Spleen (tissue), 11 donors: ENCODE measurements around the gene DEFB113. TPM values are rescaled to one million over a fixed set of nuclear protein-coding genes. Genes with fewer than 3 reads are reported as not detected.

ENCODE experiments used
- DNase-seq: peaks from one replicate; pipeline ENCODE4 v3.0.0-alpha.2; 2020
- H3K27ac ChIP-seq, 8 donors: fragments of 200-600 bp; sonication (generic) in 7 of 8; 1 replicate in 4 of 8; 2 replicates in 4 of 8; pipeline versions ENCODE4 v1.5.0 to v1.8.0; 2016 to 2021; ENCODE audit warnings: inconsistent platforms in 4 of 8, mild to moderate bottlenecking in 4 of 8, moderate library complexity in 1 of 8
- H3K27me3 ChIP-seq, 7 donors: fragments of 200-600 bp; sonication (generic) in 6 of 7; replicated peaks in 1 of 7; 1 replicate in 4 of 7; 2 replicates in 3 of 7; pipeline versions ENCODE4 v1.5.0 to v1.8.0; 2016 to 2021; ENCODE audit warnings: inconsistent platforms in 3 of 7, mild to moderate bottlenecking in 1 of 7
- H3K36me3 ChIP-seq, 6 donors: fragments of 200-600 bp; sonication (generic) in 5 of 6; 1 replicate in 4 of 6; 2 replicates in 2 of 6; pipeline versions ENCODE4 v1.5.0 to v1.8.0; 2016 to 2021; ENCODE audit warnings: inconsistent platforms in 2 of 6
- H3K4me1 ChIP-seq, 6 donors: fragments of 200-600 bp; sonication (generic) in 5 of 6; 1 replicate in 3 of 6; 2 replicates in 3 of 6; pipeline versions ENCODE4 v1.5.0 to v1.8.0; 2016 to 2021; ENCODE audit warnings: inconsistent platforms in 3 of 6
- H3K4me3 ChIP-seq, 8 donors: fragments of 200-600 bp; sonication (generic) in 7 of 8; 1 replicate in 4 of 8; 2 replicates in 4 of 8; pipeline versions ENCODE4 v1.5.0 to v1.8.0; 2016 to 2021; ENCODE audit warnings: inconsistent platforms in 4 of 8, mild to moderate bottlenecking in 4 of 8, moderate library complexity in 2 of 8
- H3K9me3 ChIP-seq, 8 donors: fragments of 200-600 bp; sonication (generic) in 7 of 8; 1 replicate in 4 of 8; 2 replicates in 4 of 8; pipeline versions ENCODE4 v1.5.0 to v1.8.0; 2016 to 2021; ENCODE audit warnings: inconsistent platforms in 4 of 8
- CTCF ChIP-seq, 11 experiments: fragments of 200-600 bp in 7 of 11; fragments of 450-650 bp in 4 of 11; sonication (generic) in 4 of 11; IDR thresholded peaks in 8 of 11; conservative IDR thresholded peaks in 3 of 11; 1 replicate in 7 of 11; 2 replicates in 4 of 11; pipeline versions ENCODE4 v1.4.0 to v1.8.0; 2016 to 2021; ENCODE audit warnings: antibody characterized with exemption in 11 of 11, inconsistent platforms in 4 of 11, mild to moderate bottlenecking in 1 of 11
- POLR2A ChIP-seq, 3 donors: fragments of 450-650 bp; IDR thresholded peaks; one replicate each; pipeline ENCODE4 v1.5.1; 2017; ENCODE audit warnings: antibody characterized with exemption in 3 of 3, mild to moderate bottlenecking in 1 of 3
- POLR2AphosphoS5 ChIP-seq, 3 donors: sonication (generic); formaldehyde crosslinking; IDR thresholded peaks; one replicate each; pipeline ENCODE4 v1.5.1; 2017; ENCODE audit warnings: antibody characterized with exemption in 3 of 3
- WGBS, 5 donors: extraction: QIAGEN DNeasy Blood & Tissue Kit in 3 of 5; methylation state at CpG; one replicate each; pipeline versions ENCODE4 v1.1.5 to v1.1.7; 2013 to 2018; 5-methylcytosine and 5-hydroxymethylcytosine counted together
- intact Hi-C: fragments of 100-400 bp; cut with DNase I; formaldehyde crosslinking; loops from one replicate; pipeline ENCODE4 v1.15.0; 2023; ENCODE audit warnings: low total_unique reads
- polyA plus RNA-seq, 3 donors: library from polyadenylated mRNA; stranded (reverse); fragments of 200-250 nt; gene quantifications; one replicate each; pipeline ENCODE4 v1.2.1, GENCODE V29; 2013
- total RNA-seq, 7 donors: library from RNA; depleted of rRNA in 3 of 7; stranded (reverse); fragments of >200 nt in 3 of 7; fragmentation: NEBNext Ultra II Directional in 4 of 7; extraction: Animal tissue kit (Norgen Biotek cat#: 25700) in 4 of 7; gene quantifications; one replicate each; pipeline versions ENCODE4 v1.1.0 to v1.2.1, GENCODE V29; 2016 to 2021
- donor health status: healthy with polysubstance abuse.
- donor health status: DM: no; HTN: no; CAD: no; lungs with moderate emphysema.
- donor health status: DM: no; HTN: no; CAD: no.
- donor health status: Bipolar disorder and iron deficiency.
- donor health status: healthy.
- donor health status: DM: no; HTN: no; CAD: no.
- donor health status: DM: yes; HTN: yes; CAD: no.

Gene DEFB113
- total and polyA plus RNA-seq, 10 donors, result not detected

DNA sequence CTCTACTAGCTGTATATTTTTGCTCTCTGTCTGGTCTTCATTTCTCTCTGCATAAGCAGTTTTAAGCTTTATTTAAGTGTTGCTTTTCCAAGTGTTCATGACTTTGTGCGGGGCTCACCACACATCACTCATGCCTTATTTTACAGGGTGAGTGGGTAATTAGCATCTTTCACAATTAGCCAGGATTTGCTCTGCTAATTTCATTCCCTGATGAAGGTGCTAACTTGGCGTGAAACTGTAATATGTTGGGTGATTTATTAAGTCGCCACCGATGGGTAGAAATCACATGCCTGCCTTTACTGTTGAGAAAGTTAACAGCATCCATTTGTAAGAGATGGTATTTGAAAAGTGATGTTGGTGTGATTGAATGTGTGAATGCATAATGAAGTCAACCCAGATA lies 50.2 kb downstream of the DEFB113 start:
- H3K4me3 ChIP-seq, result no peak overlapping the region
- H3K27me3 ChIP-seq, result no peaks in the 10 kb centered on the region
- no peaks in the 10 kb centered on the region for H3K9me3 ChIP-seq
- 52 to 69% (median 66%) methylated on average over 4 of the region's 4 CpGs for WGBS, 5 donors
- H3K27ac ChIP-seq, result no peak overlapping the region
- TF ChIP-seq CTCF (IDR thresholded peaks at IDR 0.05 in 8 of 11, conservative IDR thresholded peaks at IDR 0.05 in 3 of 11) (no peak), POLR2A (IDR thresholded peaks at IDR 0.05) (no peak), POLR2AphosphoS5 (IDR thresholded peaks at IDR 0.05) (no peak)
- H3K36me3 ChIP-seq, result no peaks in the 10 kb centered on the region
- no peak for DNase-seq
- H3K4me1 ChIP-seq, result no peaks in the 10 kb centered on the region
- intact Hi-C loops, result no loop called here

- TF ChIP-seq POLR2A (IDR thresholded peaks at IDR 0.05), result no peak
- H3K27me3 ChIP-seq, result no peaks in the 10 kb centered on the region
- no peak overlapping the region for H3K27ac ChIP-seq
- intact Hi-C loops, result no loop called here
- H3K36me3 ChIP-seq, result no peaks in the 10 kb centered on the region
- WGBS, 5 donors, result 50 to 74% (median 61%) methylated on average over 2 of the region's 2 CpGs
- H3K9me3 ChIP-seq, result no peaks in the 10 kb centered on the region
- DNase-seq, result no peak
- H3K4me1 ChIP-seq, result no peaks in the 10 kb centered on the region
- no peak overlapping the region for H3K4me3 ChIP-seq
Measured at GRCh38 chr6:49918787-49919186, 50.6 kb downstream of the DEFB113 start.

Other genes with a start within 250 kb of the DEFB113 start
- 10 to 100 TPM in 1 of 7 donors, 1 to 10 TPM in 5, under 1 TPM in 1; 0.91 to 49.7 (median 2.9) TPM for gene CRISP3, start 225.2 kb downstream of the DEFB113 start, total RNA-seq
- 1 to 10 TPM in 1 of 3 donors, under 1 TPM in 2; 0.29 to 1.6 (median 0.35) TPM for gene CRISP3, start 225.2 kb downstream of the DEFB113 start, polyA plus RNA-seq
- gene PGK2, start 182.3 kb downstream of the DEFB113 start, total RNA-seq, result not detected
- not detected for gene PGK2, start 182.3 kb downstream of the DEFB113 start, polyA plus RNA-seq
- gene CRISP1, start 103.1 kb downstream of the DEFB113 start, total RNA-seq, result not detected
- gene CRISP1, start 103.1 kb downstream of the DEFB113 start, polyA plus RNA-seq, result not detected
- gene DEFB114, start 5.5 kb downstream of the DEFB113 start, total RNA-seq, result not detected
- gene DEFB114, start 5.5 kb downstream of the DEFB113 start, polyA plus RNA-seq, result not detected
- not detected for gene DEFB110, start 52.4 kb upstream of the DEFB113 start, total RNA-seq
- gene DEFB110, start 52.4 kb upstream of the DEFB113 start, polyA plus RNA-seq, result not detected
- not detected for gene DEFB112, start 80.3 kb upstream of the DEFB113 start, total RNA-seq
- not detected for gene DEFB112, start 80.3 kb upstream of the DEFB113 start, polyA plus RNA-seq